ENCODE measurements around the gene ACAT2.
"Not testable (repeated sequence)": the region's sequence is repeated elsewhere in the genome, so short reads cannot be mapped to it uniquely, and the experiment has no call there.

- TF ChIP-seq POLR2A (IDR thresholded peaks at IDR 0.05): not testable (repeated sequence)
- TF ChIP-seq, protein P1, sequence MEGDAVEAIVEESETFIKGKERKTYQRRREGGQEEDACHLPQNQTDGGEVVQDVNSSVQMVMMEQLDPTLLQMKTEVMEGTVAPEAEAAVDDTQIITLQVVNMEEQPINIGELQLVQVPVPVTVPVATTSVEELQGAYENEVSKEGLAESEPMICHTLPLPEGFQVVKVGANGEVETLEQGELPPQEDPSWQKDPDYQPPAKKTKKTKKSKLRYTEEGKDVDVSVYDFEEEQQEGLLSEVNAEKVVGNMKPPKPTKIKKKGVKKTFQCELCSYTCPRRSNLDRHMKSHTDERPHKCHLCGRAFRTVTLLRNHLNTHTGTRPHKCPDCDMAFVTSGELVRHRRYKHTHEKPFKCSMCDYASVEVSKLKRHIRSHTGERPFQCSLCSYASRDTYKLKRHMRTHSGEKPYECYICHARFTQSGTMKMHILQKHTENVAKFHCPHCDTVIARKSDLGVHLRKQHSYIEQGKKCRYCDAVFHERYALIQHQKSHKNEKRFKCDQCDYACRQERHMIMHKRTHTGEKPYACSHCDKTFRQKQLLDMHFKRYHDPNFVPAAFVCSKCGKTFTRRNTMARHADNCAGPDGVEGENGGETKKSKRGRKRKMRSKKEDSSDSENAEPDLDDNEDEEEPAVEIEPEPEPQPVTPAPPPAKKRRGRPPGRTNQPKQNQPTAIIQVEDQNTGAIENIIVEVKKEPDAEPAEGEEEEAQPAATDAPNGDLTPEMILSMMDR (IDR thresholded peaks at IDR 0.05): not testable (repeated sequence)
These were observed 28.4 kb upstream of the ACAT2 start for GRCh38 chr6:159733395-159733794.

All from body of pancreas (tissue), 4 donors.